IPS DF 4.7 (cell line): ENCODE measurements around the gene PFDN5.
"Not testable (repeated sequence)": the region's sequence is repeated elsewhere in the genome, so short reads cannot be mapped to it uniquely, and the experiment has no call there.

Source experiments
- DNase-seq: peaks from one replicate; pipeline ENCODE4 v3.0.0-alpha.2; 2013; ENCODE audit warnings: low spot score; ENCODE audit errors: extremely low read depth

PFDN5 gene

GRCh38 chr12:53286448-53286847 is 8.9 kb upstream of the PFDN5 start:
- DNase-seq: no peak

GRCh38 chr12:53287741-53288216 is 7.6 kb upstream of the PFDN5 start:
- peak; percentile 49 for DNase-seq

- DNase-seq: no peak
Measured at GRCh38 chr12:53288322-53288721, 7.0 kb upstream of the PFDN5 start.

GRCh38 chr12:53289891-53290290 is 5.5 kb upstream of the PFDN5 start:
- no peak for DNase-seq

GRCh38 chr12:53290661-53291060 is 4.7 kb upstream of the PFDN5 start:
- no peak for DNase-seq

GRCh38 chr12:53292426-53292825 is 2.9 kb upstream of the PFDN5 start:
- DNase-seq: no peak

GRCh38 chr12:53295891-53296219 is 513 bp downstream of the PFDN5 start:
- DNase-seq: no peak

- DNase-seq: not testable (repeated sequence)
Measured at GRCh38 chr12:53297106-53297505, 1.8 kb downstream of the PFDN5 start.

GRCh38 chr12:53298164-53298563 is 2.8 kb downstream of the PFDN5 start:
- no peak for DNase-seq

GRCh38 chr12:53299101-53299453 is 3.7 kb downstream of the PFDN5 start:
- DNase-seq: no peak

GRCh38 chr12:53299454-53300180 is 4.3 kb downstream of the PFDN5 start, which contains the start of gene MYG1:
MYG1 (plus strand) TSS chr12:53299695; CDS start chr12:53299738, 43 bp downstream.
- DNase-seq: peak; percentile 88

GRCh38 chr12:53300187-53300586 is 4.8 kb downstream of the PFDN5 start:
- no peak for DNase-seq

- no peak for DNase-seq
Measured at GRCh38 chr12:53302903-53303302, 7.6 kb downstream of the PFDN5 start.

GRCh38 chr12:53306826-53307225 is 11.5 kb downstream of the PFDN5 start:
- DNase-seq: no peak

- DNase-seq: no peak
Measured at GRCh38 chr12:53308276-53308675, 12.9 kb downstream of the PFDN5 start.

- DNase-seq: no peak
Measured at GRCh38 chr12:53313996-53314395, 18.7 kb downstream of the PFDN5 start.

GRCh38 chr12:53320352-53321195 is 25.2 kb downstream of the PFDN5 start:
- DNase-seq: no peak

GRCh38 chr12:53324113-53324778 is 28.9 kb downstream of the PFDN5 start:
- DNase-seq: no peak

- DNase-seq: no peak
Measured at GRCh38 chr12:53324779-53325510, 29.6 kb downstream of the PFDN5 start.

GRCh38 chr12:53325511-53326061 is 30.2 kb downstream of the PFDN5 start:
- no peak for DNase-seq
